ENCODE data around the gene SPATA3. TPM values are rescaled to one million over a fixed set of nuclear protein-coding genes. Genes with fewer than 3 reads are reported as not detected.

The SPATA3 gene
- polyA plus RNA-seq, 1 donor (not counting 4 experiments of a cell fraction or from before 2014, with no cell fraction given), result not detected

- no peaks in the 10 kb centered on the region for H4K20me1 ChIP-seq (ENCODE audit: control insufficient read depth, extremely low read depth, insufficient read depth, low read length)
- H2AFZ ChIP-seq (ENCODE audit: control insufficient read depth, low read length), result no peak overlapping the region
- H3K9me3 ChIP-seq (ENCODE audit: control insufficient read depth, low read depth, low read length), result no peaks in the 10 kb centered on the region
- peaks cover 3% of the 10 kb centered on the region for H3K27me3 ChIP-seq (ENCODE audit: control insufficient read depth, extremely low read depth, insufficient read depth, low read length)
- no peaks in the 10 kb centered on the region for H3K9me1 ChIP-seq (ENCODE audit: control insufficient read depth, extremely low read depth, insufficient read depth, low read length)
- no peaks in the 10 kb centered on the region for H3K79me2 ChIP-seq (ENCODE audit: control insufficient read depth, insufficient read depth, low read length)
- FAIRE-seq (no peak), DNase-seq (ENCODE audit: low read depth, low spot score) (no peak)
- TF ChIP-seq EZH2 (IDR thresholded peaks at IDR 0.05; ENCODE audit: low read length) (no peak), CTCF (optimal IDR thresholded peaks at IDR 0.05 in 1 of 3, IDR thresholded peaks at IDR 0.05 in 1 of 3, conservative IDR thresholded peaks at IDR 0.05 in 1 of 3; ENCODE audit: extremely low read depth in 1 of 3, insufficient read depth in 2 of 3, low read length in 3 of 3) (no peak)
- no peak overlapping the region for H3K4me3 ChIP-seq (ENCODE audit: control insufficient read depth in 2 of 3, extremely low read depth in 1 of 3, insufficient read depth in 2 of 3, low read depth in 1 of 3, low read length in 3 of 3)
- no peak overlapping the region for H3K4me2 ChIP-seq (ENCODE audit: control insufficient read depth, extremely low read depth, insufficient read depth, low read depth, low read length)
- no peaks in the 10 kb centered on the region for H3K36me3 ChIP-seq (ENCODE audit: control insufficient read depth in 2 of 2, extremely low read depth in 1 of 2, insufficient read depth in 2 of 2, low read length in 2 of 2)
- H3K27ac ChIP-seq (ENCODE audit: control insufficient read depth, insufficient read depth, low read length), result no peak overlapping the region
- dilution Hi-C loops (cut with MboI; ENCODE audit: extremely low pct_ligation_motif_present, low sequenced_read_pairs), result no loop called here
- no peaks in the 10 kb centered on the region for H3K4me1 ChIP-seq (ENCODE audit: control insufficient read depth, extremely low read depth, insufficient read depth, low read length)
- H3K9ac ChIP-seq (ENCODE audit: control insufficient read depth, extremely low read depth, insufficient read depth, low read length), result no peak overlapping the region
These were observed 44.5 kb upstream of the SPATA3 start for GRCh38 chr2:230951396-230951795.

DNA sequence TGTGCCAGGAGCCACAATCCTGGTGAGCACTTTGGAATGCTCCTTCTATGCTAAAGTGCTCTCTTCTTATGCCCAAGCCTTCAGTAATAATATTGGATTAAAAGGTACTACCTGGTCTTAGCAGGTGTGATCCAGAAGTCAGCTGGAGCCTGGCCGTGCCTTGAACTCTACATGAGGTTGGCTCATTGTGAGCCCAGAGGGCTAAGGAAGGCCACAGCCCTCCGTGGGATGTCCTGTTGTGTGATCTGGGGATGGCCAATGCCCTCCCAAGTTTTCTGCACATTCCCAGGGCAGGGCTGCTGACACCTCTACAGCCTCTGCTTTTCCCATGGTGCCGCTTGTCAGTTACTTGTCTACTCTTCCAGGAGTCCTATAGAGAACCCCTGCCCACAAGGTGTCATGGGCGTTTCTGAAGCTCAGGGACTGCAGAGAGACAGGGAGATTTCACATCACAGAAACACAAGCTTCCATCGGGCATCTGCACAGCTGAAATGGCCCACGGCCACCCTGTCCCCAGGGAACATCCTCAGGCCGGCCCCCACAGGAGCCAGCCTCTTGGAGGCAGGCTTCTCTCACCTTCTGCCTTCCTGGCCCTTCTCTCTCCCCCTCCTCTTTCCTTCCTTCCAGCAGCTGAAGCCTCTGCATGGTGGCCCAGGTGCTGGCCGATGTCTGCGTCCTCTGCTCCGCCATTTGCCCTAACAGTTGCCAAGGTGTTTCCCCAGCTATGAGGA, 43.5 kb upstream of the SPATA3 start:
- DNase-seq (ENCODE audit: low read depth, low spot score) (no peak), FAIRE-seq (no peak)
- no peak overlapping the region for H3K9ac ChIP-seq (ENCODE audit: control insufficient read depth, extremely low read depth, insufficient read depth, low read length)
- H3K36me3 ChIP-seq (ENCODE audit: control insufficient read depth in 2 of 2, extremely low read depth in 1 of 2, insufficient read depth in 2 of 2, low read length in 2 of 2), result no peaks in the 10 kb centered on the region
- H2AFZ ChIP-seq (ENCODE audit: control insufficient read depth, low read length), result no peak overlapping the region
- H3K4me1 ChIP-seq (ENCODE audit: control insufficient read depth, extremely low read depth, insufficient read depth, low read length), result peaks cover 3% of the 10 kb centered on the region
- no peaks in the 10 kb centered on the region for H3K9me3 ChIP-seq (ENCODE audit: control insufficient read depth, low read depth, low read length)
- H3K79me2 ChIP-seq (ENCODE audit: control insufficient read depth, insufficient read depth, low read length), result no peaks in the 10 kb centered on the region
- dilution Hi-C loops (cut with MboI; ENCODE audit: extremely low pct_ligation_motif_present, low sequenced_read_pairs), result no loop called here
- no peak overlapping the region for H3K4me3 ChIP-seq (ENCODE audit: control insufficient read depth in 2 of 3, extremely low read depth in 1 of 3, insufficient read depth in 2 of 3, low read depth in 1 of 3, low read length in 3 of 3)
- TF ChIP-seq EZH2 (IDR thresholded peaks at IDR 0.05; ENCODE audit: low read length) (no peak), CTCF (optimal IDR thresholded peaks at IDR 0.05 in 1 of 3, IDR thresholded peaks at IDR 0.05 in 1 of 3, conservative IDR thresholded peaks at IDR 0.05 in 1 of 3; ENCODE audit: extremely low read depth in 1 of 3, insufficient read depth in 2 of 3, low read length in 3 of 3) (no peak)
- no peaks in the 10 kb centered on the region for H4K20me1 ChIP-seq (ENCODE audit: control insufficient read depth, extremely low read depth, insufficient read depth, low read length)
- H3K27me3 ChIP-seq (ENCODE audit: control insufficient read depth, extremely low read depth, insufficient read depth, low read length), result peaks cover 5% of the 10 kb centered on the region
- no peak overlapping the region for H3K27ac ChIP-seq (ENCODE audit: control insufficient read depth, insufficient read depth, low read length)
- no peaks in the 10 kb centered on the region for H3K9me1 ChIP-seq (ENCODE audit: control insufficient read depth, extremely low read depth, insufficient read depth, low read length)
- H3K4me2 ChIP-seq (ENCODE audit: control insufficient read depth, extremely low read depth, insufficient read depth, low read depth, low read length), result no peak overlapping the region

Data from keratinocyte (primary cell).